HCT116 (cell line): Measurements from ENCODE around the gene CBR1. TPM values are rescaled to one million over a fixed set of nuclear protein-coding genes. Genes with fewer than 3 reads are reported as not detected.

Experiments
- ATAC-seq: fragments of 200-7000 bp; cut with Tn5 transposase; 2 replicates; pipeline ENCODE4 v1.9.1; 2020; ENCODE audit warnings: mild to moderate bottlenecking, moderate library complexity
- BruUV-seq: library from RNA; stranded (reverse); fragments of 400-500 nt; replicated peaks from 2 replicates; lab custom pipeline; 2021; lab: Mats Ljungman, UMichigan
- CTCF ChIA-PET: fragments of 300-600 bp; sonication (Branson Sonifier 250); formaldehyde crosslinking; loops from one replicate; lab custom pipeline; 2021; ENCODE audit warnings: antibody characterized with exemption; lab: Charles Lee
- POLR2A ChIA-PET: fragments of 300-600, 350-600 bp; sonication (Branson Sonifier 250); formaldehyde crosslinking; loops from one replicate; lab custom pipeline; 2021; ENCODE audit warnings: antibody characterized with exemption; lab: Charles Lee
- RAD21 ChIA-PET, 2 experiments: fragments of 300-600 bp; sonication (Branson Sonifier 250); formaldehyde crosslinking; loops; one replicate each; lab custom pipeline; 2023; ENCODE audit warnings: low total read pairs in 2 of 2; ENCODE audit not compliant: uncharacterized antibody in 2 of 2, unreplicated experiment in 2 of 2, low non-redundant PET in 1 of 2; lab: Charles Lee
- DNase-seq: peaks from one replicate; pipeline ENCODE4 v3.0.0-alpha.2; 2010; ENCODE audit warnings: low read depth, low spot score
- H2AFZ ChIP-seq: fragments of 200-600 bp; shearing (Covaris generic), sonication (generic); 2 replicates; pipeline ENCODE4 v1.6.1; 2017; ENCODE audit warnings: low read depth, mixed run types, mixed read lengths, antibody characterized with exemption, low read length; ENCODE audit not compliant: poor library complexity, severe bottlenecking
- H3K27ac ChIP-seq: 2 replicates; pipeline ENCODE4 v1.5.1; 2012; ENCODE audit warnings: low read depth, low read length
- H3K27me3 ChIP-seq: fragments of 200-600 bp; sonication (generic); 2 replicates; pipeline ENCODE4 v1.6.1; 2016; ENCODE audit warnings: mixed run types, low read length, mixed read lengths; ENCODE audit not compliant: insufficient read depth
- H3K36me3 ChIP-seq, 2 experiments: fragments of 200-500 bp in 1 of 2; fragments of 200-600 bp in 1 of 2; sonication (Bioruptor generic) in 1 of 2; sonication (generic) in 1 of 2; 2 replicates each; pipeline versions ENCODE4 v1.5.1 to v1.6.1; 2014 to 2016; ENCODE audit warnings: low read length in 2 of 2, inconsistent platforms in 1 of 2, mixed read lengths in 1 of 2, mixed run types in 1 of 2; ENCODE audit not compliant: insufficient read depth in 2 of 2, control insufficient read depth in 1 of 2
- H3K4me1 ChIP-seq, 2 experiments: fragments of 200-600 bp in 1 of 2; sonication (generic) in 1 of 2; 2 replicates each; pipeline versions ENCODE4 v1.5.1 to v1.6.1; 2012 to 2017; ENCODE audit warnings: low read length in 2 of 2, inconsistent platforms in 1 of 2, mild to moderate bottlenecking in 1 of 2, mixed read lengths in 1 of 2, mixed run types in 1 of 2, moderate library complexity in 1 of 2; ENCODE audit not compliant: insufficient read depth in 2 of 2, control insufficient read depth in 1 of 2
- H3K4me2 ChIP-seq: fragments of 200-600 bp; sonication (generic); 2 replicates; pipeline ENCODE4 v1.6.1; 2017; ENCODE audit warnings: mixed run types, low read length, mixed read lengths
- H3K4me3 ChIP-seq, 2 experiments: fragments of 200-600 bp in 1 of 2; sonication (generic) in 1 of 2; replicated peaks in 1 of 2; 2 replicates each; pipeline ENCODE4 v1.5.1; 2011 to 2016; ENCODE audit warnings: low read length in 2 of 2, control low read depth in 1 of 2, low read depth in 1 of 2, mild to moderate bottlenecking in 1 of 2, mixed read lengths in 1 of 2, mixed run types in 1 of 2
- H3K79me2 ChIP-seq: fragments of 200-600 bp; sonication (generic); 2 replicates; pipeline ENCODE4 v1.6.1; 2017; ENCODE audit warnings: mild to moderate bottlenecking, mixed run types, low read length, moderate library complexity, mixed read lengths; ENCODE audit not compliant: insufficient read depth
- H3K9ac ChIP-seq: fragments of 200-600 bp; sonication (generic); 2 replicates; pipeline ENCODE4 v1.6.1; 2016; ENCODE audit warnings: low read length, mixed read lengths
- H3K9me2 ChIP-seq: fragments of 200-600 bp; sonication (generic), shearing (Covaris generic); 2 replicates; pipeline ENCODE4 v1.6.1; 2017; ENCODE audit warnings: mixed run types, mild to moderate bottlenecking, moderate library complexity; ENCODE audit not compliant: insufficient read depth
- H3K9me3 ChIP-seq, 2 experiments: fragments of 200-500 bp in 1 of 2; fragments of 200-600 bp in 1 of 2; sonication (Bioruptor generic) in 1 of 2; sonication (generic) in 1 of 2; 2 replicates each; pipeline ENCODE4 v1.6.1; 2014 to 2017; ENCODE audit warnings: low read length in 2 of 2, mixed read lengths in 2 of 2, inconsistent platforms in 1 of 2, low read depth in 1 of 2, mild to moderate bottlenecking in 1 of 2, mixed run types in 1 of 2, moderate library complexity in 1 of 2; ENCODE audit not compliant: control insufficient read depth in 1 of 2, insufficient read depth in 1 of 2
- H4K20me1 ChIP-seq: fragments of 200-600 bp; sonication (generic), shearing (Covaris generic); 2 replicates; pipeline ENCODE4 v1.6.1; 2017; ENCODE audit warnings: mixed run types, mild to moderate bottlenecking, moderate library complexity; ENCODE audit not compliant: insufficient read depth
- ATF3 ChIP-seq: IDR thresholded peaks from 2 replicates; pipeline ENCODE4 v1.6.1; 2012
- CBX3 ChIP-seq: IDR thresholded peaks from 2 replicates; pipeline ENCODE4 v1.6.1; 2012; ENCODE audit warnings: low read depth
- CEBPB ChIP-seq: IDR thresholded peaks from 2 replicates; pipeline ENCODE4 v1.6.1; 2012; ENCODE audit warnings: low read depth
- CTCF ChIP-seq, 3 experiments: fragments of 200-600 bp in 1 of 3; sonication (generic) in 1 of 3; IDR thresholded peaks in 2 of 3; conservative IDR thresholded peaks in 1 of 3; 2 replicates each; pipeline ENCODE4 v1.5.1; 2012 to 2017; ENCODE audit warnings: low read depth in 2 of 3, low read length in 2 of 3, antibody characterized with exemption in 1 of 3, borderline replicate concordance in 1 of 3, control low read depth in 1 of 3, mild to moderate bottlenecking in 1 of 3, mixed read lengths in 1 of 3, mixed run types in 1 of 3, moderate library complexity in 1 of 3; ENCODE audit not compliant: insufficient read depth in 1 of 3
- EGR1 ChIP-seq: IDR thresholded peaks from 2 replicates; pipeline ENCODE4 v1.6.1; 2012; ENCODE audit warnings: low read depth
- ELF1 ChIP-seq: IDR thresholded peaks from 2 replicates; pipeline ENCODE4 v1.6.1; 2012; ENCODE audit warnings: low read depth, borderline replicate concordance
- EZH2phosphoT487 ChIP-seq: fragments of 200-600 bp; IDR thresholded peaks from 2 replicates; pipeline ENCODE4 v1.6.1; 2018; ENCODE audit warnings: antibody characterized with exemption, borderline replicate concordance
- JUND ChIP-seq: IDR thresholded peaks from 2 replicates; pipeline ENCODE4 v1.6.1; 2012
- POLR2AphosphoS5 ChIP-seq: IDR thresholded peaks from 2 replicates; pipeline ENCODE4 v1.6.1; 2011; ENCODE audit warnings: mild to moderate bottlenecking, low read depth, low read length, moderate library complexity
- RAD21 ChIP-seq: IDR thresholded peaks from 2 replicates; pipeline ENCODE4 v1.6.1; 2012; ENCODE audit warnings: low read depth, mild to moderate bottlenecking
- SP1 ChIP-seq: IDR thresholded peaks from 2 replicates; pipeline ENCODE4 v1.6.1; 2012; ENCODE audit warnings: low read depth
- TCF7L2 ChIP-seq: IDR thresholded peaks from 2 replicates; pipeline ENCODE4 v1.7.0; 2011; ENCODE audit warnings: borderline replicate concordance, inconsistent platforms; ENCODE audit not compliant: insufficient read depth, insufficient read length; ENCODE audit errors: extremely low read depth
- ZBTB33 ChIP-seq: IDR thresholded peaks from 2 replicates; pipeline ENCODE4 v1.6.1; 2011; ENCODE audit warnings: mild to moderate bottlenecking, low read length, moderate library complexity; ENCODE audit not compliant: insufficient replicate concordance; ENCODE audit errors: extremely low read depth
- intact Hi-C: fragments of 100-400 bp; cut with micrococcal nuclease; formaldehyde crosslinking; loops from 2 replicates; pipeline ENCODE4 v1.10.0; 2022
- total RNA-seq: library from RNA; stranded (reverse); gene quantifications from one replicate; pipeline ENCODE4 v1.2.1, GENCODE V29; 2021; ENCODE audit not compliant: unreplicated experiment

CBR1 gene
- total RNA-seq, 1 experiment from 2014 or later, result 0.91 TPM

- Histone ChIP-seq H3K4me1 (peaks cover 0 to 2% of the 10 kb centered on the region in 2 experiments; a peak in 1 of 4 replicates), H3K79me2 (no peaks in the 10 kb centered on the region), H3K9me3 (no peaks in the 10 kb centered on the region), H3K9me2 (no peaks in the 10 kb centered on the region), H3K27me3 (no peaks in the 10 kb centered on the region), H3K9ac (no peak overlapping the region), H3K27ac (no peak overlapping the region), H3K36me3 (no peaks in the 10 kb centered on the region), H3K4me2 (no peak overlapping the region), H3K4me3 (no peak overlapping the region), H4K20me1 (no peaks in the 10 kb centered on the region), H2AFZ (no peak overlapping the region)
- CTCF ChIA-PET, result no interaction called here
- intact Hi-C loops, result loop anchor here (5.0 to 10.0 kb wide), 2 partner anchors 590 to 1332 kb away; no protein-coding TSS in a partner anchor
- TF ChIP-seq ZBTB33 (no peak), POLR2AphosphoS5 (no peak), SP1 (no peak)
- no TSS peak for BruUV-seq
- POLR2A ChIA-PET, result no interaction called here
- ATAC-seq, result no peak
- DNase-seq, result no peak
- RAD21 ChIA-PET, result no interaction called here
Observed at GRCh38 chr21:36024782-36025181, 45.0 kb upstream of the CBR1 start.

- no peaks in the 10 kb centered on the region for H4K20me1 ChIP-seq
- H3K27me3 ChIP-seq, result no peaks in the 10 kb centered on the region
- no peaks in the 10 kb centered on the region for H3K9me3 ChIP-seq
- no peak overlapping the region for H3K4me3 ChIP-seq
- H3K9me2 ChIP-seq, result no peaks in the 10 kb centered on the region
- TF ChIP-seq JUND (no peak), EGR1 (no peak), ELF1 (no peak), SP1 (no peak), CTCF (IDR thresholded peaks at IDR 0.05 in 2 of 3, conservative IDR thresholded peaks at IDR 0.05 in 1 of 3; ENCODE audit: borderline replicate concordance in 1 of 3, insufficient read depth in 1 of 3, low read depth in 2 of 3, low read length in 2 of 3) (no peak), ATF3 (no peak), EZH2phosphoT487 (no peak), CBX3 (no peak), ZBTB33 (no peak), POLR2AphosphoS5 (no peak), RAD21 (no peak), CEBPB (no peak), TCF7L2 (no peak)
- TF ChIP-seq, all 23 proteins: peak for 0
- Histone ChIP-seq H3K36me3 (no peaks in the 10 kb centered on the region), H3K4me1 (peaks cover 0 to 2% of the 10 kb centered on the region in 2 experiments; a peak in 1 of 4 replicates), H3K27ac (no peak overlapping the region), H3K9ac (no peak overlapping the region), H2AFZ (no peak overlapping the region), H3K4me2 (no peak overlapping the region), H3K79me2 (no peaks in the 10 kb centered on the region)
- DNase-seq (no peak), ATAC-seq (no peak)
- no TSS peak for BruUV-seq
- RAD21 ChIA-PET, result interaction anchor here (0.5 to 1.2 kb wide), 2 partner anchors 88 to 187 kb away, joined by 4 to 9 read pairs; no protein-coding TSS in a partner anchor
- CTCF ChIA-PET, result interaction anchor here (1.5 to 1.6 kb wide), 2 partner anchors 139 to 1282 kb away, joined by 3 to 5 read pairs; no protein-coding TSS in a partner anchor
- intact Hi-C loops, result loop anchor here (5.0 to 10.0 kb wide), 2 partner anchors 593 to 1335 kb away; no protein-coding TSS in a partner anchor
- POLR2A ChIA-PET, result no interaction called here
Observed at GRCh38 chr21:36027347-36027746, 42.5 kb upstream of the CBR1 start.
